B cell (primary cell): ENCODE results near the gene TMIE. TPM values are rescaled to one million over a fixed set of nuclear protein-coding genes. Genes with fewer than 3 reads are reported as not detected.

Experiments used
- ATAC-seq: fragments of 200-7000 bp; cut with Tn5 transposase; one replicate; pipeline ENCODE4 v1.10.0; 2021; ENCODE audit warnings: low read depth, mild to moderate bottlenecking, moderate number of reproducible peaks, moderate library complexity
- CTCF ChIA-PET: fragments of 350-600 bp; sonication (Branson Sonifier 250); formaldehyde crosslinking; loops from one replicate; lab custom pipeline; 2021; ENCODE audit warnings: antibody characterized with exemption, inconsistent platforms; lab: Charles Lee
- POLR2A ChIA-PET: fragments of 350-600 bp; sonication (Branson Sonifier 250); formaldehyde crosslinking; loops from one replicate; lab custom pipeline; 2021; ENCODE audit warnings: antibody characterized with exemption; lab: Charles Lee
- DNase-seq: peaks from one replicate; pipeline ENCODE4 v3.0.0; 2013
- H2AFZ ChIP-seq: 2 replicates; pipeline ENCODE4 v1.6.1; 2012; ENCODE audit warnings: mild to moderate bottlenecking, low read depth, low read length; ENCODE audit not compliant: insufficient read depth, poor library complexity, severe bottlenecking
- H3K27ac ChIP-seq, 2 donors: 1 replicate in 1 of 2; 2 replicates in 1 of 2; pipeline ENCODE4 v1.5.1; 2012 to 2013; ENCODE audit warnings: low read length in 2 of 2, mild to moderate bottlenecking in 2 of 2, moderate library complexity in 1 of 2
- H3K27me3 ChIP-seq, 4 experiments: fragments of 200-600 bp in 1 of 4; sonication (generic) in 1 of 4; replicated peaks in 1 of 4; 1 replicate in 2 of 4; 2 replicates in 2 of 4; pipeline versions ENCODE4 v1.6.1 to v1.7.0; 2013 to 2016; ENCODE audit warnings: low read length in 3 of 4, mild to moderate bottlenecking in 2 of 4, mixed read lengths in 1 of 4, moderate library complexity in 1 of 4; ENCODE audit not compliant: insufficient read depth in 4 of 4, control insufficient read depth in 3 of 4; ENCODE audit errors: control extremely low read depth in 1 of 4
- H3K36me3 ChIP-seq, 2 experiments: replicated peaks in 1 of 2; 1 replicate in 1 of 2; 2 replicates in 1 of 2; pipeline versions ENCODE4 v1.6.1 to v1.7.1; 2013; ENCODE audit warnings: low read length in 1 of 2; ENCODE audit not compliant: insufficient read depth in 2 of 2, control insufficient read depth in 1 of 2; ENCODE audit errors: control extremely low read depth in 1 of 2, extremely low read depth in 1 of 2
- H3K4me1 ChIP-seq, 2 donors: fragments of 200-600 bp in 1 of 2; sonication (generic) in 1 of 2; 1 replicate in 1 of 2; 2 replicates in 1 of 2; pipeline versions ENCODE4 v1.5.1 to v1.6.1; 2013 to 2017; ENCODE audit warnings: low read length in 2 of 2; ENCODE audit not compliant: control insufficient read depth in 2 of 2, insufficient read depth in 2 of 2
- H3K4me2 ChIP-seq: replicated peaks from 2 replicates; pipeline ENCODE3; 2012; ENCODE audit warnings: mild to moderate bottlenecking, low read depth, low read length; ENCODE audit not compliant: poor library complexity, severe bottlenecking
- H3K4me3 ChIP-seq, 5 experiments: fragments of 200-600 bp in 1 of 5; sonication (generic) in 1 of 5; 1 replicate in 3 of 5; 2 replicates in 2 of 5; pipeline versions ENCODE4 v1.5.1 to v1.7.0; 2011 to 2016; ENCODE audit warnings: low read length in 4 of 5, mild to moderate bottlenecking in 4 of 5, low read depth in 2 of 5, control low read depth in 1 of 5, moderate library complexity in 1 of 5; ENCODE audit not compliant: insufficient read depth in 1 of 5; ENCODE audit errors: control extremely low read depth in 1 of 5, extremely low read depth in 1 of 5
- H3K79me2 ChIP-seq: fragments of 200-600 bp; sonication (generic); one replicate; pipeline ENCODE4 v1.6.0; 2016; ENCODE audit warnings: low read length; ENCODE audit not compliant: control insufficient read depth, insufficient read depth
- H3K9ac ChIP-seq: fragments of 200-600 bp; sonication (generic); 2 replicates; pipeline ENCODE4 v1.6.1; 2017; ENCODE audit warnings: mild to moderate bottlenecking, low read length, moderate library complexity
- H3K9me3 ChIP-seq, 3 donors: one replicate each; pipeline versions ENCODE4 v1.6.1 to v1.7.1; 2013; ENCODE audit warnings: low read length in 2 of 3; ENCODE audit not compliant: control insufficient read depth in 2 of 3, insufficient read depth in 1 of 3; ENCODE audit errors: control extremely low read depth in 1 of 3
- H4K20me1 ChIP-seq: 2 replicates; pipeline ENCODE4 v1.6.0; 2012; ENCODE audit warnings: mild to moderate bottlenecking, low read length; ENCODE audit not compliant: insufficient read depth, control insufficient read depth, poor library complexity, severe bottlenecking
- H3K27ac Mint-ChIP-seq: one replicate; pipeline ENCODE4 v1.8.0; 2021; ENCODE audit warnings: mixed read lengths
- H3K27me3 Mint-ChIP-seq: one replicate; pipeline ENCODE4 v1.8.0; 2021; ENCODE audit warnings: mixed read lengths
- H3K4me1 Mint-ChIP-seq: one replicate; pipeline ENCODE4 v1.8.0; 2021; ENCODE audit warnings: mixed read lengths
- H3K4me3 Mint-ChIP-seq: one replicate; pipeline ENCODE4 v1.8.0; 2021; ENCODE audit warnings: mixed read lengths
- H3K9me3 Mint-ChIP-seq: one replicate; pipeline ENCODE4 v1.8.0; 2022; ENCODE audit warnings: mixed read lengths; ENCODE audit not compliant: insufficient read depth
- CTCF ChIP-seq: fragments of 200-600 bp; IDR thresholded peaks from one replicate; pipeline ENCODE4 v1.8.0; 2022; ENCODE audit warnings: antibody characterized with exemption, mild to moderate bottlenecking
- EZH2 ChIP-seq: IDR thresholded peaks from 2 replicates; pipeline ENCODE4 v1.6.1; 2012; ENCODE audit warnings: borderline replicate concordance, low read depth, mild to moderate bottlenecking, moderate library complexity, low read length; ENCODE audit not compliant: insufficient read depth, poor library complexity, severe bottlenecking
- WGBS: methylation state at CpG from one replicate; pipeline ENCODE4 v1.1.5; 2013; ENCODE audit warnings: missing lambda C conversion rate; ENCODE audit not compliant: insufficient coverage; 5-methylcytosine and 5-hydroxymethylcytosine counted together
- intact Hi-C: fragments of 100-400 bp; cut with micrococcal nuclease; formaldehyde crosslinking; loops from one replicate; pipeline ENCODE4 v1.10.0; 2022
- polyA plus RNA-seq: library from polyadenylated mRNA; depleted of rRNA; stranded (reverse); fragments of >200 nt; gene quantifications from 2 replicates; pipeline ENCODE4 v1.2.3, GENCODE V29; 2012
- total RNA-seq, 2 donors: library from RNA; stranded (reverse); fragments of 120-200 nt in 1 of 2; gene quantifications; 1 replicate in 1 of 2; 2 replicates in 1 of 2; pipeline versions ENCODE4 v1.2.3 to v1.2.4, GENCODE V29; 2013 to 2022

The TMIE gene
- total and polyA plus RNA-seq, 2 donors (not counting 1 experiment from before 2014, with no cell fraction given), result not detected

- CTCF ChIA-PET, result no interaction called here
- H3K27ac Mint-ChIP-seq, result no peak overlapping the region
Measured at GRCh38 chr3:46670000-46670890, 30.9 kb upstream of the TMIE start.

More at GRCh38 chr3:46670000-46670890, 30.9 kb upstream of the TMIE start:
- no peaks in the 10 kb centered on the region for H3K4me1 Mint-ChIP-seq
- no peak overlapping the region for H3K4me3 Mint-ChIP-seq
- no peak overlapping the region for H2AFZ ChIP-seq
- ATAC-seq, result no peak
- WGBS, result 87% methylated on average over 13 of the region's 17 CpGs
- H3K9ac ChIP-seq, result no peak overlapping the region
- peaks cover 0 to 2% (median 0%) of the 10 kb centered on the region in 3 donors for H3K9me3 ChIP-seq
- H3K4me3 ChIP-seq, result no peak overlapping the region
- TF ChIP-seq EZH2 (no peak), CTCF (no peak)
- POLR2A ChIA-PET, result no interaction called here
- intact Hi-C loops, result no loop called here
- H3K4me2 ChIP-seq, result no peak overlapping the region
- no peaks in the 10 kb centered on the region for H3K9me3 Mint-ChIP-seq
- H3K36me3 ChIP-seq, result no peaks in the 10 kb centered on the region
- H3K79me2 ChIP-seq, result no peaks in the 10 kb centered on the region
- no peak overlapping the region for H3K27ac ChIP-seq
- no peaks in the 10 kb centered on the region for H3K4me1 ChIP-seq
- DNase-seq, result no peak
- peaks cover 8% of the 10 kb centered on the region for H3K27me3 Mint-ChIP-seq
- no peaks in the 10 kb centered on the region for H4K20me1 ChIP-seq
- peaks cover 0 to 3% (median 0%) of the 10 kb centered on the region in 4 experiments for H3K27me3 ChIP-seq
